Lung (tissue), 12 donors: ENCODE data around the gene PTPRN2. TPM values are rescaled to one million over a fixed set of nuclear protein-coding genes. Genes with fewer than 3 reads are reported as not detected.

ENCODE experiments used
- ATAC-seq: fragments of 200-7000 bp; cut with Tn5 transposase; one replicate; pipeline ENCODE4 v1.9.1; 2020; ENCODE audit warnings: moderate number of reproducible peaks; ENCODE audit not compliant: insufficient read depth, low FRiP score
- DNase-seq, 3 donors: peaks; one replicate each; pipeline ENCODE4 v3.0.0-alpha.2; 2013 to 2017
- H3K27ac ChIP-seq, 2 donors: one replicate each; pipeline ENCODE4 v1.5.1; 2013; ENCODE audit warnings: mild to moderate bottlenecking in 2 of 2, moderate library complexity in 2 of 2, control low read depth in 1 of 2, inconsistent platforms in 1 of 2, low read depth in 1 of 2, low read length in 1 of 2
- H3K27me3 ChIP-seq, 3 donors: one replicate each; pipeline ENCODE4 v1.5.1; 2013; ENCODE audit warnings: low read length in 2 of 3; ENCODE audit not compliant: control insufficient read depth in 3 of 3, insufficient read depth in 3 of 3
- H3K36me3 ChIP-seq, 4 donors: one replicate each; pipeline ENCODE4 v1.5.1; 2013; ENCODE audit warnings: low read length in 4 of 4, mild to moderate bottlenecking in 1 of 4, moderate library complexity in 1 of 4; ENCODE audit not compliant: control insufficient read depth in 4 of 4, insufficient read depth in 4 of 4
- H3K4me1 ChIP-seq, 5 donors: one replicate each; pipeline ENCODE4 v1.5.1; 2013; ENCODE audit warnings: low read length in 5 of 5, mild to moderate bottlenecking in 2 of 5, moderate library complexity in 1 of 5; ENCODE audit not compliant: control insufficient read depth in 5 of 5, insufficient read depth in 5 of 5
- H3K4me3 ChIP-seq: one replicate; pipeline ENCODE4 v1.5.1; 2013; ENCODE audit warnings: mild to moderate bottlenecking, control low read depth, moderate library complexity
- H3K9ac ChIP-seq, 2 donors: one replicate each; pipeline ENCODE4 v1.5.1; 2013; ENCODE audit warnings: low read length in 2 of 2, control low read depth in 1 of 2; ENCODE audit not compliant: insufficient read depth in 1 of 2
- H3K9me3 ChIP-seq, 4 donors: one replicate each; pipeline ENCODE4 v1.5.1; 2013; ENCODE audit warnings: low read length in 3 of 4, mild to moderate bottlenecking in 1 of 4, moderate library complexity in 1 of 4; ENCODE audit not compliant: control insufficient read depth in 4 of 4, insufficient read depth in 3 of 4
- WGBS, 2 donors: extraction: QIAGEN DNeasy Blood & Tissue Kit; methylation state at CpG; one replicate each; pipeline ENCODE4 v1.1.7; 2013; 5-methylcytosine and 5-hydroxymethylcytosine counted together
- polyA plus RNA-seq, 2 donors: library from polyadenylated mRNA; stranded (reverse); fragments of 200-250 nt; gene quantifications; one replicate each; pipeline ENCODE4 v1.2.1, GENCODE V29; 2013
- total RNA-seq, 2 donors: library from RNA; depleted of rRNA in 1 of 2; stranded (reverse); fragments of >200 nt in 1 of 2; gene quantifications; one replicate each; pipeline ENCODE4 v1.2.1, GENCODE V29; 2014 to 2021
- TF ChIP-seq, protein P1 (sequence below): IDR thresholded peaks from 2 replicates; pipeline ENCODE4 v1.5.1; 2012; ENCODE audit warnings: mild to moderate bottlenecking; ENCODE audit errors: control extremely low read depth, extremely low read depth
- donor health status: control.
- donor health status: control.
- donor health status: Bipolar disorder and iron deficiency.
- donor health status: healthy.
- donor health status: DM: yes; HTN: yes; CAD: no.

The PTPRN2 gene
- total and polyA plus RNA-seq, 4 donors = 2.1 to 7.4 (median 4.4) TPM

GRCh38 chr7:157944051-157944450 lies 643.6 kb downstream of the PTPRN2 start:
- no peak overlapping the region for H3K27ac ChIP-seq
- no peak for ATAC-seq
- TF ChIP-seq, protein P1, sequence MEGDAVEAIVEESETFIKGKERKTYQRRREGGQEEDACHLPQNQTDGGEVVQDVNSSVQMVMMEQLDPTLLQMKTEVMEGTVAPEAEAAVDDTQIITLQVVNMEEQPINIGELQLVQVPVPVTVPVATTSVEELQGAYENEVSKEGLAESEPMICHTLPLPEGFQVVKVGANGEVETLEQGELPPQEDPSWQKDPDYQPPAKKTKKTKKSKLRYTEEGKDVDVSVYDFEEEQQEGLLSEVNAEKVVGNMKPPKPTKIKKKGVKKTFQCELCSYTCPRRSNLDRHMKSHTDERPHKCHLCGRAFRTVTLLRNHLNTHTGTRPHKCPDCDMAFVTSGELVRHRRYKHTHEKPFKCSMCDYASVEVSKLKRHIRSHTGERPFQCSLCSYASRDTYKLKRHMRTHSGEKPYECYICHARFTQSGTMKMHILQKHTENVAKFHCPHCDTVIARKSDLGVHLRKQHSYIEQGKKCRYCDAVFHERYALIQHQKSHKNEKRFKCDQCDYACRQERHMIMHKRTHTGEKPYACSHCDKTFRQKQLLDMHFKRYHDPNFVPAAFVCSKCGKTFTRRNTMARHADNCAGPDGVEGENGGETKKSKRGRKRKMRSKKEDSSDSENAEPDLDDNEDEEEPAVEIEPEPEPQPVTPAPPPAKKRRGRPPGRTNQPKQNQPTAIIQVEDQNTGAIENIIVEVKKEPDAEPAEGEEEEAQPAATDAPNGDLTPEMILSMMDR = no peak
- H3K9me3 ChIP-seq = peaks cover 0 to 15% (median 5%) of the 10 kb centered on the region in 4 donors
- no peak for DNase-seq
- no peaks in the 10 kb centered on the region for H3K27me3 ChIP-seq
- WGBS, 2 donors = 91 to 93% methylated on average over 14 of the region's 14 CpGs
- H3K9ac ChIP-seq = no peak overlapping the region
- no peaks in the 10 kb centered on the region for H3K4me1 ChIP-seq
- no peaks in the 10 kb centered on the region for H3K36me3 ChIP-seq
- H3K4me3 ChIP-seq = no peak overlapping the region

DNA sequence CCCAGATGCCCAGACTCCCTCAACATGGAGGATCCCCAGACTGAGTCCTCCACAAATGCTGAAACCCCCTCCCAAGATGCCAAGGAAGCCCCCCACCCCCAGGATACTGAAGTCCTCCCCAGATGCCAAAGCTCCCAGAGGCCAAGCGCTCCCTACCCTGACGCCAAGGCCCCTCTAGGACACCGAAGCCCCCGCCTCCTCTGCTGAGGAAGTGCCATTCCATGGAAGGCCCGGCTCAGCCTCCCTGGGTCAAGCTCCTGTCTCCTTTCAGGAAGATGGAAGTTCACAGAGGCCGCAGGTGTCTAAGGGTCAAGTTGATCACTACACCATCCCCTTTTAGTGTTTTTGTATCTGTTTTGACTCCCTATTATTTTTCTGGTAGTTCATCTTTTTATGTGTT lies 644.1 kb downstream of the PTPRN2 start:
- Histone ChIP-seq H3K4me3 (no peak overlapping the region), H3K9ac (no peak overlapping the region), H3K36me3 (no peaks in the 10 kb centered on the region), H3K27me3 (no peaks in the 10 kb centered on the region), H3K27ac (no peak overlapping the region), H3K9me3 (peaks cover 0 to 15% (median 5%) of the 10 kb centered on the region in 4 donors), H3K4me1 (no peaks in the 10 kb centered on the region)
- no peak for ATAC-seq
- no peak for DNase-seq
- 76 to 88% methylated on average over 6 of the region's 6 CpGs for WGBS, 2 donors
- TF ChIP-seq, protein P1 = no peak

DNA sequence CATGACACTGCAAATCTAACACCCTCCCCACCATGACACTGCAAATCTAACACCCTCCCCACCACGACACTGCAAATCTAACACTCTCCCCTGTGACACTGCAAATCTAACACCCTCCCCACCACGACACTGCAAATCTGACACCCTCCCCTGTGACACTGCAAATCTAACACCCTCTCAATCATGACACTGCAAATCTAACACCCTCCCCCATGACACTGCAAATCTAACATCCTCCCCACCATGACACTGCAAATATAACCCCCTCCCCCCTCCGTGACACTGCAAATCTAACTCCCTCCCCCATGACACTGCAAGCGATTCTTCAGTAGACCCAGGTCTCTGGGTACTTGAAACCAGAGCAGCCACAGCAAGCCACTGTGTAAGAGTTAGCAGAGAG lies 646.4 kb downstream of the PTPRN2 start:
- Histone ChIP-seq H3K4me3 (no peak overlapping the region), H3K4me1 (no peaks in the 10 kb centered on the region), H3K9me3 (peaks cover 0 to 9% (median 2%) of the 10 kb centered on the region in 4 donors), H3K27me3 (no peaks in the 10 kb centered on the region), H3K27ac (no peak overlapping the region), H3K36me3 (no peaks in the 10 kb centered on the region), H3K9ac (no peak overlapping the region)
- 87 to 89% methylated on average over 4 of the region's 4 CpGs for WGBS, 2 donors
- no peak for DNase-seq
- ATAC-seq = no peak
- TF ChIP-seq, protein P1 = no peak

- Histone ChIP-seq H3K9me3 (peaks cover 0 to 7% (median 0%) of the 10 kb centered on the region in 4 donors), H3K27ac (no peak overlapping the region), H3K4me1 (no peaks in the 10 kb centered on the region), H3K36me3 (no peaks in the 10 kb centered on the region), H3K4me3 (no peak overlapping the region), H3K9ac (no peak overlapping the region), H3K27me3 (no peaks in the 10 kb centered on the region)
- WGBS, 2 donors = 83 to 91% methylated on average over 7 of the region's 7 CpGs
- TF ChIP-seq, protein P1 = no peak
- ATAC-seq (no peak), DNase-seq (no peak)
These were observed 647.1 kb downstream of the PTPRN2 start for GRCh38 chr7:157940497-157940896.
